ENCODE results near the gene YEATS2.

YEATS2 gene

GRCh38 chr3:183812761-183813445 is 115.3 kb downstream of the YEATS2 start:
- no peak overlapping the region for H3K27ac ChIP-seq
- TF ChIP-seq CTCF (IDR thresholded peaks at IDR 0.05) (no peak), ZFX (IDR thresholded peaks at IDR 0.05; ENCODE audit: borderline replicate concordance) (no peak)

GRCh38 chr3:183814240-183814639 is 116.6 kb downstream of the YEATS2 start:
- H3K27ac ChIP-seq, result no peak overlapping the region
- TF ChIP-seq CTCF (IDR thresholded peaks at IDR 0.05) (no peak), ZFX (IDR thresholded peaks at IDR 0.05; ENCODE audit: borderline replicate concordance) (no peak)

- TF ChIP-seq ZFX (IDR thresholded peaks at IDR 0.05; ENCODE audit: borderline replicate concordance) (no peak), CTCF (IDR thresholded peaks at IDR 0.05) (no peak)
- H3K27ac ChIP-seq, result no peak overlapping the region
Observed at GRCh38 chr3:183815563-183815940, 118.0 kb downstream of the YEATS2 start.

GRCh38 chr3:183815951-183816475 is 118.4 kb downstream of the YEATS2 start:
- H3K27ac ChIP-seq, result no peak overlapping the region
- TF ChIP-seq CTCF (IDR thresholded peaks at IDR 0.05) (no peak), ZFX (IDR thresholded peaks at IDR 0.05; ENCODE audit: borderline replicate concordance) (no peak)

GRCh38 chr3:183816681-183817510 is 119.3 kb downstream of the YEATS2 start:
- H3K27ac ChIP-seq, result no peak overlapping the region
- TF ChIP-seq CTCF (IDR thresholded peaks at IDR 0.05) (no peak), ZFX (IDR thresholded peaks at IDR 0.05; ENCODE audit: borderline replicate concordance) (no peak)

GRCh38 chr3:183817639-183818038 is 120.0 kb downstream of the YEATS2 start:
- no peak overlapping the region for H3K27ac ChIP-seq
- TF ChIP-seq ZFX (IDR thresholded peaks at IDR 0.05; ENCODE audit: borderline replicate concordance) (no peak), CTCF (IDR thresholded peaks at IDR 0.05) (no peak)

Data from 22Rv1 (cell line).